ENCODE measurements around the gene DDX28.
A peak's percentile ranks its signal among the peaks of the same experiment; 100 is the strongest.
"Not testable (repeated sequence)": the region's sequence is repeated elsewhere in the genome, so short reads cannot be mapped to it uniquely, and the experiment has no call there.

DDX28 gene

GRCh38 chr16:67994040-67994408 lies 29.0 kb downstream of the DDX28 start:
- peak; percentile 85 for DNase-seq (ENCODE audit: low read depth)

- DNase-seq (ENCODE audit: low read depth) = peak; percentile 87
These were observed 29.6 kb downstream of the DDX28 start for GRCh38 chr16:67993207-67994039.

GRCh38 chr16:67992661-67993206 lies 30.3 kb downstream of the DDX28 start:
- no peak for DNase-seq (ENCODE audit: low read depth)

DNA sequence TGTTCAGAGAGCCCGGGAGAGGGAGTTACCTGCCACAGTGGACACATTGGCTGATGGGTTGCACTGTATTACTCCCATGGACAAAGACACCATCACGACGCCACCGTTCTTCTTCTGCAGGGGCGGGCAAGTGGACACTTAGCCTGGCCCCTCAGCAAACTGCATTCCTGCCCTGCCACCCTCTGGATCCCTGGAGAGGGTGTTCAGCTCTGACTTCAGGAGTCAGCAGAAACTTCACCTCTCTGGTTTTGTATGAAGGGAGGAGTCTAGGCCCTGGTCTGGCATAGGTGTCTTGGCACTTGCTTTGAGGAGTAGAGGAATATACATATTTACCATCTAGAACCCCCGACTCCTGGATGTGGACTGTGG lies 33.0 kb downstream of the DDX28 start:
- no peak for DNase-seq (ENCODE audit: low read depth)

- no peak for DNase-seq (ENCODE audit: low read depth)
These were observed 33.6 kb downstream of the DDX28 start for GRCh38 chr16:67989322-67990017.

- DNase-seq (ENCODE audit: low read depth) = no peak
These were observed 34.4 kb downstream of the DDX28 start for GRCh38 chr16:67988675-67989074.

DNA sequence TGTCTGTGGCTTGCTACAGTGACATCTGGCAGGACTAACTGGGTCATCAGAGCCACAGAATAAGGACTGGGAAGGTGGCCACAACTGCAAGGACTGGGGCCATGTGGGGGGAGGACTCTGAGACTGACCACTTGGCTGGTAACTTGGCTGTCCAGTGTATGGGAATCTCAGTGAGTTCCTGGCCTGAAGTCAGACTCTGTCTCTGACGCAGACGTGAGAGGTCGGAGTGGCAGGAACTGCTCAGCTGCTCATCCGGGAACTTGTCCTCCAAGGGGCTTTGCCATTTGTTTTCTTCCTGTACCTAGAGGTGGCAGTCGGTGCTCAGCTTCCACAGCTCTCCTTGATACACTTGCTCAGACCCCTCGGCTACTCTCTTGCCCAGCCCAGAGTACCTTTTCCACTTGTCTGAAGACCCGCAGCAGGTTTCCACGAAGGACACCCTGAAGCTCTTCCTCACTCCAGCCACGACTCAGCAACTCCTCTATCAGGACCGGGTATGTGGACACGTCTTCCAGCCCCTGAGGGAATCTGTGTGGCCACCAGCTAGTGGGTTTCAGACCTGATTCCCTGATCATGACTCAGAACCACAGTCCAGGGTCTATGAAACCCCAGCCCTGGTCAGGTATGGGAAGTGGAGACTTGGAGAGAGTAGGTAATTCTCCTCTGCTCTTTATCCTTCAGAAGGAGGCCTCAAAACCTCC lies 35.4 kb downstream of the DDX28 start:
- no peak for DNase-seq (ENCODE audit: low read depth)

GRCh38 chr16:67986949-67987348 lies 36.1 kb downstream of the DDX28 start:
- DNase-seq (ENCODE audit: low read depth) = no peak

DNA sequence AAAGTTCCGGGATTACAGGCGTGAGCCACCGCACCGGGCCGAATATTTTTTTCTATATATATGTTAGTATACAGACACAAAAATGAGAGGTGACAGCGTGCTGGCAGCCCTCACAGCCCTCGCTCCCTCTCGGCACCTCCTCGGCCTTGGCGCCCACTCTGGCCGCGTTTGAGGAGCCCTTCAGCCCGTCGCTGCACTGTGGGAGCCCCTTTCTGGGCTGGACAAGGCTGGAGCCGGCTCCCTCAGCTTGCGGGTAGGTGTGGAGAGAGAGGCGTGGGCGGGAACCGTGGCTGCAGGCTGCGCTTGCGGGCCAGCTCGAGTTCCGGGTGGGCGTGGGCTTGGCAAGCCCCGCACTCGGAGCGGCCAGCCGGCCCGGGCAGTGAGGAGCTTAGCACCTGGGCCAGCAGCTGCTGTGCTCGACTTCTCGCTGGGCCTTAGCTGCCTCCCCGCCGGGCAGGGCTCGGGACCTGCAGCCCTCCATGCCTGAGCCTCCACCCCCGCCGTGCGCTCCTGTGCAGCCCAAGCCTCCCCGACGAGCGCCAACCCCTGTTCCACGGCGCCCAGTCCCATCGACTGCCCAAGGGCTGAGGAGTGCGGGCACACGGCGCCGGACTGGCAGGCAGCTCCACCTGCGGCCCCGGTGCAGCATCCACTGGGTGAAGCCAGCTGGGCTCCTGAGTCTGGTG lies 40.9 kb downstream of the DDX28 start:
- DNase-seq (ENCODE audit: low read depth) = no peak

- no peak for DNase-seq (ENCODE audit: low read depth)
These were observed 42.9 kb downstream of the DDX28 start, which contains the start of gene DPEP3 for GRCh38 chr16:67979955-67980678. Gene DPEP3, minus strand, starts transcription at chr16:67980499. Its CDS starts 119 bp downstream, at chr16:67980380.

DNA sequence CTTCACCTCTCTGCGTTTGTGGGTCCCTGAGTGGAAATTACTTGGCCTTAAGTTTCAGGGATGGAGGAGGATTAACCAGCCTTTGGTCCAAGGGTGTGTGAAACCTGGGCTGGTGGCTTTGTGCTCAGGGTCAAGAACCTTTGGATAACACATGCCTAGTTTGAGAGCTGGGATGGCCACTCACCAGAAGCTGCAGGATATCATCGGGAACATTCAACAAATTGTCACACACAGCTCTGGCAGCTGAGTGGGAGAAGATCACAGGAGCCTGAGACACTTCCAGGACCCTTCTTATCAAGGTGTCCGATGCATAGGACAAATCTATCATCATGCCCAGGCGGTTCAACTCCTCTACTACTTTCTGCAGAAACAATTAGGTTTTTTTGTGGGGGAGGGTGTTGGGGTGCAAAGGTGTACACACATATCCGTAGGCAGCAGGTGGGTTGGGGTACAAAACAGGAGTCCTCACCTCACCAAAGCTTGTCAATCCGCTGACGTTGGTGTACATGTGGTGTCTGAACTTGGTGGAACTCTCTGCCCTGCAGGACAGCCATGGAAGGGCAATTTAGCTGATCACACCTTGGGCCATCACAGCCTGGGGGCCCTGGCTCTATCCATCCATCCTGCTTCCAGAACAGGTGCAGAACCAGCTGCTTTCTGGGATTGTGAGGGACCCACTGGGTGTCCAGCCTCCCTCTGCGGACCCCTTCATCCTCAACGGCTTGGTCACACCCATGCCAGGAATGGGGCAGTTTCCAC lies 45.4 kb downstream of the DDX28 start:
- DNase-seq (ENCODE audit: low read depth) = no peak

- DNase-seq (ENCODE audit: low read depth) = no peak
These were observed 46.0 kb downstream of the DDX28 start for GRCh38 chr16:67977005-67977404.

DNA sequence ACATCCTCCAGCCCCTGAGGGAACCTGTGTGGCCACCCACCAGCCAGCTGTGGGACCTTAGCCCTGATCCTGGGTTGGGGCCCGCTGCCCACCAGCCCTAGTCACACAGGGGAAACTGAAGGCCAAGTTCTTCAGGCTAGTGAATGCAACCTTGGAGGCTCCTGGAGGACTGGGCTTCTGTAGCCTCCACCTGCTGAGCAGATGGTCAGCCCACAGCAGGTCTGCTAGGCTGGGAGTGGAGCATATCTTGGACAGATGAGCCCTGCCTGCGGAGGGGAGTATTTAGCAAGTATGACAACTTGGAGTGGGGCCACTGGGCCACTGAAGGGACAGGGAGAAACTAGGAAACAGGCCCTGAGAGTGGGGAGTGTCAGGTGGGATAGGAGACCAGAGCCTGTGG lies 46.8 kb downstream of the DDX28 start:
- DNase-seq (ENCODE audit: low read depth) = no peak

GRCh38 chr16:67975321-67976105 lies 47.5 kb downstream of the DDX28 start:
- no peak for DNase-seq (ENCODE audit: low read depth)

DNA sequence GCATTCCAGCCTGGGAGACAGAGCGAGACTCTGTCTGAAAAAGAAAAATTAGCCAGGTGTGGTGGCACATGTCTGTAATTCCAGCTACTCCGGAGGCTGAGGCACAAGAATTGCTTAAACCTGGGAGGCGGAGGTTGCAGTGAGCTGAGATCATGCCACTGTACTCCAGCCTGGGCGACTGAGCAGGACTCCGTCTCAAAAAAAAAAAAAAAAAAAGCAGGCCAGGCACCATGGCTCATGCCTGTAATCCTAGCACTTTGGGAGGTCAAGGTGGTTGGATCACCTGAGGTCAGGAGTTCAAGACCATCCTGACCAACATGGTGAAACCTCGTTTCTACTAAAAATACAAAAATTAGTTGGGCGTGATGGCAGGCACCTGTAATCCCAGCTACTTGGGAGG lies 50.7 kb downstream of the DDX28 start:
- DNase-seq (ENCODE audit: low read depth) = not testable (repeated sequence)

DNA sequence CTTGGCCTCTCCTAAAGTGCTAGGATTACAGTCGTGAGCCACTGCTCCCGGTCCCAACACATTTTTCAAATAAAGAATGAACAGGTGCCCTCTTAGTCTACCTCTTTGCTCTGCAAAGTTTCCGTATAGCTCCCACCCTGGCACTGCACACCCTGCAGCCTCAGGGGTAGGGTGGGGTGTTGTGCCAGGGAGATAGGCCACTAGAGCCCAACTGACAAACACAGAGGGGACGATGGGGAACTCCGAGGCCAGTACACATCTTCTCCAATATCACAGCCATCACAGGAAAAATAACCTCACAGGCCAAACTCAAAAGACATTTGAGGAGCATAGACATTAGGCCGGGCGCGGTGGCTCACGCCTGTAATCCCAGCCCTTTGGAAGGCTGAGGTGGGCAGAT lies 51.9 kb downstream of the DDX28 start:
- no peak for DNase-seq (ENCODE audit: low read depth)
